Ascending aorta (tissue), 2 donors: Measurements from ENCODE around the gene HSD17B1. TPM values are rescaled to one million over a fixed set of nuclear protein-coding genes. Genes with fewer than 3 reads are reported as not detected.

ENCODE experiments used
- DNase-seq, 2 donors: peaks; one replicate each; pipeline ENCODE4 v3.0.0-alpha.2; 2019; ENCODE audit warnings: low spot score in 2 of 2
- H3K27ac ChIP-seq, 2 donors: fragments of 200-600 bp; sonication (generic); one replicate each; pipeline ENCODE4 v1.5.1; 2016 to 2017; ENCODE audit warnings: mild to moderate bottlenecking in 1 of 2
- H3K27me3 ChIP-seq: fragments of 200-600 bp; sonication (generic); one replicate; pipeline ENCODE4 v1.5.1; 2017
- H3K36me3 ChIP-seq, 2 donors: fragments of 200-600 bp; sonication (generic); one replicate each; pipeline ENCODE4 v1.5.1; 2016
- H3K4me1 ChIP-seq, 2 donors: fragments of 200-600 bp; sonication (generic); one replicate each; pipeline ENCODE4 v1.5.1; 2016 to 2017; ENCODE audit warnings: mild to moderate bottlenecking in 1 of 2
- H3K4me3 ChIP-seq, 2 donors: fragments of 200-600 bp; sonication (generic); one replicate each; pipeline ENCODE4 v1.5.1; 2016 to 2017; ENCODE audit warnings: mild to moderate bottlenecking in 1 of 2
- H3K9me3 ChIP-seq, 2 donors: fragments of 200-600 bp; sonication (generic); one replicate each; pipeline ENCODE4 v1.5.1; 2016
- CTCF ChIP-seq, 3 experiments: fragments of 200-600 bp in 2 of 3; fragments of 450-650 bp in 1 of 3; sonication (generic) in 2 of 3; IDR thresholded peaks; one replicate each; pipeline ENCODE4 v1.5.1; 2016 to 2019; ENCODE audit warnings: antibody characterized with exemption in 3 of 3, mild to moderate bottlenecking in 1 of 3, moderate library complexity in 1 of 3
- intact Hi-C: fragments of 100-400 bp; cut with DNase I; formaldehyde crosslinking; loops from one replicate; pipeline ENCODE4 v1.15.1; 2023
- total RNA-seq: library from RNA; depleted of rRNA; stranded (reverse); fragments of >200 nt; gene quantifications from one replicate; pipeline ENCODE4 v1.1.0, GENCODE V29; 2016

The HSD17B1 gene
- total RNA-seq, 1 donor from 2014 or later = not detected

GRCh38 chr17:42526031-42526444 lies 26.7 kb upstream of the HSD17B1 start:
- Histone ChIP-seq H3K9me3 (no peaks in the 10 kb centered on the region), H3K27ac (peak overlapping the region; percentile 96 to 97), H3K4me1 (peaks cover 29 to 64% of the 10 kb centered on the region in 2 donors), H3K36me3 (no peaks in the 10 kb centered on the region), H3K27me3 (no peaks in the 10 kb centered on the region), H3K4me3 (no peak overlapping the region)
- no peak for TF ChIP-seq CTCF (IDR thresholded peaks at IDR 0.05)
- intact Hi-C loops = no loop called here
- no peak for DNase-seq

GRCh38 chr17:42527932-42528331 lies 24.8 kb upstream of the HSD17B1 start:
- H3K4me1 ChIP-seq = peaks cover 10 to 53% of the 10 kb centered on the region in 2 donors
- no peak for DNase-seq
- intact Hi-C loops = no loop called here
- TF ChIP-seq CTCF (IDR thresholded peaks at IDR 0.05) = no peak
- no peaks in the 10 kb centered on the region for H3K9me3 ChIP-seq
- H3K4me3 ChIP-seq = no peak overlapping the region
- H3K27me3 ChIP-seq = no peaks in the 10 kb centered on the region
- no peak overlapping the region for H3K27ac ChIP-seq
- no peaks in the 10 kb centered on the region for H3K36me3 ChIP-seq

- no peaks in the 10 kb centered on the region for H3K9me3 ChIP-seq
- TF ChIP-seq CTCF (IDR thresholded peaks at IDR 0.05) = no peak
- DNase-seq = no peak
- intact Hi-C loops = no loop called here
- H3K27ac ChIP-seq = no peak overlapping the region
- H3K27me3 ChIP-seq = no peaks in the 10 kb centered on the region
- H3K4me3 ChIP-seq = no peak overlapping the region
- peaks cover 7 to 44% of the 10 kb centered on the region in 2 donors for H3K4me1 ChIP-seq
- H3K36me3 ChIP-seq = no peaks in the 10 kb centered on the region
These were observed 23.7 kb upstream of the HSD17B1 start for GRCh38 chr17:42529061-42529460.

- Histone ChIP-seq H3K27ac (peak overlapping the region; percentile 63 to 84), H3K36me3 (no peaks in the 10 kb centered on the region), H3K9me3 (no peaks in the 10 kb centered on the region), H3K4me1 (peaks cover 8 to 35% of the 10 kb centered on the region in 2 donors), H3K27me3 (no peaks in the 10 kb centered on the region), H3K4me3 (no peak overlapping the region)
- intact Hi-C loops = no loop called here
- no peak for TF ChIP-seq CTCF (IDR thresholded peaks at IDR 0.05)
- no peak for DNase-seq
These were observed 21.7 kb upstream of the HSD17B1 start for GRCh38 chr17:42530952-42531454.

GRCh38 chr17:42531455-42532354 lies 21.0 kb upstream of the HSD17B1 start:
- peaks cover 8 to 29% of the 10 kb centered on the region in 2 donors for H3K4me1 ChIP-seq
- H3K27ac ChIP-seq = peak overlapping the region; percentile 63 to 84

More at GRCh38 chr17:42531455-42532354, 21.0 kb upstream of the HSD17B1 start:
- Histone ChIP-seq H3K9me3 (no peaks in the 10 kb centered on the region), H3K27me3 (no peaks in the 10 kb centered on the region), H3K4me3 (peak overlapping the region; percentile 57 to 73), H3K36me3 (no peaks in the 10 kb centered on the region)
- peak in 1 of 2 donors; percentile 84 for DNase-seq
- intact Hi-C loops = no loop called here
- peak; percentile 62 to 82 (median 64) for TF ChIP-seq CTCF (IDR thresholded peaks at IDR 0.05)
